NCI-H226 (cell line): Measurements from ENCODE around the gene SRP72.

Experiments
- DNase-seq: peaks from one replicate; pipeline ENCODE4 v3.0.0-alpha.2; 2015

The SRP72 gene

DNA sequence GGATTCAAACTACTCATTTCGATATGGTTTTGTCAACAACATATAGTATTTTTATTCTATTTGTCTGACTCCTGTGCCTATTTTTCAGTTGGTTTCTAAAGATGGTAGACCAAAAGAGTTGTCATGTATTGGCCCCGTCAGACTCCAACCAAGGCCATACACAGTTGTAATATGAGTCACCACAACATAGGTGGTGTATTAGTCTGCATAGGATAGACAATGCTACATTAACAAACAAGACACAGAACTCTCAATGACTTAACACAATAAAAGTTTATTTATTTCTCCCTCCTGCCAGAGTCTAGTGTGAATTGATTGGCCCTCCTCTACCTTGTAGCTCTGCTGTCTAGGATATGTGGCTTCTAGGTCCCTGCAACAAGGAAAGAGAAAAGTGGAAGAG lies 84.1 kb downstream of the SRP72 start:
- no peak for DNase-seq

DNA sequence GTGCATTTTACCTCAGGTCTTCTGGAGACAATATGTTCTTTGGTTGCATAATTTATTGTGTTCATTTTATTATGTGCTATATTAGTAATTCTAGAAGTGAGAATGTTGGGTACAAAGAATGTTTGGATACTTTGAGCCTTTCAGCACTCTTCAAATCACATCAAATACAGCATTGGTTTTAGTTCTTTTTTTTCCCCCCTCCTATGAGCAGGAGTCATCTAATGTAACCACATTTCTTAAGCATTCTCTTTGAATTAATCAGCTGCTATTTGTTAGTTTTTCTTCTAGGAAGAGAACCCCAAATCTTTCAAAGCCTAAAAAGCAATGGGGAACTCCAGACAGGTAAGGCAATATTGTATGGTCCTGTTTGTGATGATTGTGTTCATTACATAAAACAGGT lies 84.9 kb downstream of the SRP72 start:
- DNase-seq: no peak
